ENCODE results near the gene ADM.

DNA sequence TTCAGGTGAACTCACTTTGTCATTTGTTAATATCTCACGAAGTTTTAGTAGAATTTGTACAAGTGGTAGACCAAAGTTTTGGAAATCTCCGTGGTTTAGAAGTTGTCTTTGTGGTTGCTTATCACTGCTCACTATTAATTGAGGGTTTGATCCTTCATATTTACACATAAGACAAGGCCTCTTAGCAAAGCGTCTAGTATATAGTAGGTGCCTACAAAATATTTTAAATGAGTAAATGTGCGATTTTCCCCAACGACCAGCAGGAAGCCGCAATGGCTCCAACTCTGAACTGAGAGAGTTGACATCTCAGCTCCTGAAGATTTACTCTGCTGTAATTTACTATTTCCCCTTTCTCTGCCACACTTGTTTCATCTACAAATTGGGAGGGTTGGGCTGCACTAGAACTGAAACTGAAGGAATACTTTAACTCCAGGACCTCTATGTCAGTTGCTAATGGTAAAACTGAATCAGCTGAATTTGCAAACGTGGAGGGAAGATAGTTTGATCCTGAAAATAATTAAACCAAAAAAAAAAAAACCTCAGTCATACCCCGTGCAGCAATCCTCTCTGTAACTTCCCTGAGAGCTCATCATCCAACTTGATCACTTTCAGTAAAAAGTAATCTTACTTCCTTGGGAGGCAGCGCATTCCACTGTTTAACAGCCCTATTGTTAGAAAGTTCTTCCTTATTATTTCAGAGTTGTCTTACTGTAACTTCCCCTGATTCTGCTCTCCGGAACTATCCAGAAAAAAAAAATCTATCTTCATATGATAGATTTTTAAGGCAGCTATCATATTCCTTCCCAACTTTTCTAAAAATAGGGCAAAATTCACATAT, 9.6 kb upstream of the ADM start:
- TF ChIP-seq, protein P1, sequence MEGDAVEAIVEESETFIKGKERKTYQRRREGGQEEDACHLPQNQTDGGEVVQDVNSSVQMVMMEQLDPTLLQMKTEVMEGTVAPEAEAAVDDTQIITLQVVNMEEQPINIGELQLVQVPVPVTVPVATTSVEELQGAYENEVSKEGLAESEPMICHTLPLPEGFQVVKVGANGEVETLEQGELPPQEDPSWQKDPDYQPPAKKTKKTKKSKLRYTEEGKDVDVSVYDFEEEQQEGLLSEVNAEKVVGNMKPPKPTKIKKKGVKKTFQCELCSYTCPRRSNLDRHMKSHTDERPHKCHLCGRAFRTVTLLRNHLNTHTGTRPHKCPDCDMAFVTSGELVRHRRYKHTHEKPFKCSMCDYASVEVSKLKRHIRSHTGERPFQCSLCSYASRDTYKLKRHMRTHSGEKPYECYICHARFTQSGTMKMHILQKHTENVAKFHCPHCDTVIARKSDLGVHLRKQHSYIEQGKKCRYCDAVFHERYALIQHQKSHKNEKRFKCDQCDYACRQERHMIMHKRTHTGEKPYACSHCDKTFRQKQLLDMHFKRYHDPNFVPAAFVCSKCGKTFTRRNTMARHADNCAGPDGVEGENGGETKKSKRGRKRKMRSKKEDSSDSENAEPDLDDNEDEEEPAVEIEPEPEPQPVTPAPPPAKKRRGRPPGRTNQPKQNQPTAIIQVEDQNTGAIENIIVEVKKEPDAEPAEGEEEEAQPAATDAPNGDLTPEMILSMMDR (conservative IDR thresholded peaks at IDR 0.05; ENCODE audit: low read depth, low read length), result no peak
- TF ChIP-seq EZH2phosphoT487 (IDR thresholded peaks at IDR 0.05; ENCODE audit: borderline replicate concordance, low read length), result no peak
